HEK293T (cell line): ENCODE data around the gene CPB1.

Experiments
- CTCF ChIA-PET: fragments of 350-600 bp; formaldehyde crosslinking; extraction: SDS; loops from one replicate; lab custom pipeline; 2021; ENCODE audit warnings: antibody characterized with exemption, inconsistent platforms; lab: Yijun Ruan, JAX
- POLR2A ChIA-PET: fragments of 350-600 bp; formaldehyde crosslinking; extraction: SDS; loops from one replicate; lab custom pipeline; 2020; ENCODE audit warnings: antibody characterized with exemption, inconsistent platforms; lab: Yijun Ruan, JAX
- DNase-seq: peaks from one replicate; pipeline ENCODE4 v3.0.0; 2012; ENCODE audit warnings: mixed read lengths; ENCODE audit errors: extremely low spot score
- ARNT ChIP-seq: fragments of 450-650 bp; IDR thresholded peaks from 2 replicates; pipeline ENCODE4 v1.6.1; 2017; ENCODE audit warnings: mild to moderate bottlenecking
- BHLHE40 ChIP-seq: fragments of 450-650 bp; IDR thresholded peaks from 2 replicates; pipeline ENCODE4 v1.6.1; 2016; ENCODE audit warnings: mild to moderate bottlenecking, moderate library complexity, borderline replicate concordance
- CTBP1 ChIP-seq: fragments of 450-650 bp; IDR thresholded peaks from 2 replicates; pipeline ENCODE4 v1.6.1; 2016; ENCODE audit warnings: borderline replicate concordance
- ELF4 ChIP-seq: fragments of 450-650 bp; IDR thresholded peaks from 2 replicates; pipeline ENCODE4 v1.6.1; 2017; ENCODE audit warnings: antibody characterized with exemption
- FOXK2 ChIP-seq: fragments of 450-650 bp; IDR thresholded peaks from 2 replicates; pipeline ENCODE4 v1.6.1; 2016; ENCODE audit warnings: mild to moderate bottlenecking
- FOXM1 ChIP-seq: fragments of 450-650 bp; IDR thresholded peaks from 2 replicates; pipeline ENCODE4 v1.6.1; 2017; ENCODE audit warnings: mild to moderate bottlenecking, borderline replicate concordance
- L3MBTL2 ChIP-seq: fragments of 450-650 bp; conservative IDR thresholded peaks from 2 replicates; pipeline ENCODE4 v1.6.1; 2016; ENCODE audit warnings: mild to moderate bottlenecking
- LEF1 ChIP-seq: fragments of 450-650 bp; IDR thresholded peaks from 2 replicates; pipeline ENCODE4 v1.6.1; 2017; ENCODE audit warnings: mild to moderate bottlenecking, borderline replicate concordance
- NFRKB ChIP-seq: fragments of 450-650 bp; IDR thresholded peaks from 2 replicates; pipeline ENCODE4 v1.6.1; 2016; ENCODE audit warnings: mild to moderate bottlenecking, moderate library complexity
- SP1 ChIP-seq: fragments of 450-650 bp; IDR thresholded peaks from 2 replicates; pipeline ENCODE4 v1.6.1; 2017
- SUZ12 ChIP-seq: fragments of 450-650 bp; IDR thresholded peaks from 2 replicates; pipeline ENCODE4 v1.6.1; 2016; ENCODE audit warnings: mild to moderate bottlenecking
- TARDBP ChIP-seq: fragments of 450-650 bp; IDR thresholded peaks from 2 replicates; pipeline ENCODE4 v1.6.1; 2016
- ZNF384 ChIP-seq: fragments of 450-650 bp; IDR thresholded peaks from 2 replicates; pipeline ENCODE4 v1.6.1; 2016
- TF ChIP-seq, protein P1 (sequence below): fragments of 450-650 bp; IDR thresholded peaks from 2 replicates; pipeline ENCODE4 v1.6.1; 2016

CPB1 gene

DNA sequence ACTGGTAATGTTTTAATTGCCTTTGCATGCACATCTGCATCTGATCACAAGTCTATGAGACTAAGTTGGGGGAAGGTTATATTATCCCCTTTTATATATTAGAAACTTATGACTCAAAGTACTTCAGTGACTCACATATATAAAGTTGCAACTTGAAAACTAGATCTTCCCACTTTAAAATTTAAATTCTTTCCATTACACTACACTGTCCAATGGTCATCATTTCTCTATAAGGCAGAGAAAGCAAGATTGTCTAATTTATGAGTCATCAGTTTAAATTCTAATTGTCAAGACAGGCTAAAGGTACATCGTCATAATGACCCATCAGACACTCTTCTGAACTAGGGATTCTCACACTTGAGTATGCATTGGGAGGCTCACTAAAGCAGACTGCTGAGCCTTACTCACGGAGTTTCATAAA, 75.4 kb downstream of the CPB1 start:
- TF ChIP-seq LEF1 (no peak), BHLHE40 (no peak), L3MBTL2 (no peak), FOXM1 (no peak), CTBP1 (no peak), NFRKB (no peak), TARDBP (no peak), ZNF384 (no peak), ELF4 (no peak), SUZ12 (no peak), ARNT (no peak), FOXK2 (no peak)
- TF ChIP-seq, protein P1, sequence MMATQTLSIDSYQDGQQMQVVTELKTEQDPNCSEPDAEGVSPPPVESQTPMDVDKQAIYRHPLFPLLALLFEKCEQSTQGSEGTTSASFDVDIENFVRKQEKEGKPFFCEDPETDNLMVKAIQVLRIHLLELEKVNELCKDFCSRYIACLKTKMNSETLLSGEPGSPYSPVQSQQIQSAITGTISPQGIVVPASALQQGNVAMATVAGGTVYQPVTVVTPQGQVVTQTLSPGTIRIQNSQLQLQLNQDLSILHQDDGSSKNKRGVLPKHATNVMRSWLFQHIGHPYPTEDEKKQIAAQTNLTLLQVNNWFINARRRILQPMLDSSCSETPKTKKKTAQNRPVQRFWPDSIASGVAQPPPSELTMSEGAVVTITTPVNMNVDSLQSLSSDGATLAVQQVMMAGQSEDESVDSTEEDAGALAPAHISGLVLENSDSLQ = no peak
- POLR2A ChIA-PET = no interaction called here
- no peak for DNase-seq
- CTCF ChIA-PET = no interaction called here

DNA sequence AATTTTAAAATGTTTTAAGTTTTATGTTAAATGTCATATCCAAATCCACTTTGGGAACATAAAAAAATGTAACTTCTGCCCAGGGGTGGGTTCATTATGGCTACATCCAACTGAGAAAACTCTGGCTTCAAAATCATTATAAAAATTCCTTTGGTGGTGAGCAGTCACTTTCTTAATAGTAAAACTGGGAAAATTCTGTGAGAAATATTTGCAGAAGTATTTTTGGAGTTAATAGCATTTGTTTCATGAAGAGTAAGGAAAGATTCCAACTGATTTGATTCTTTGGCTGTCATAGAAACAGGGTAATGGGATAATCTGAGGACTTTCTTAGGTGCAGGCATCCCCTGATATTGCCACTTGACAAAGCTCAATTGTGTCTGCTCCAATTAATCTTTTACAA, 76.3 kb downstream of the CPB1 start:
- POLR2A ChIA-PET = no interaction called here

DNA sequence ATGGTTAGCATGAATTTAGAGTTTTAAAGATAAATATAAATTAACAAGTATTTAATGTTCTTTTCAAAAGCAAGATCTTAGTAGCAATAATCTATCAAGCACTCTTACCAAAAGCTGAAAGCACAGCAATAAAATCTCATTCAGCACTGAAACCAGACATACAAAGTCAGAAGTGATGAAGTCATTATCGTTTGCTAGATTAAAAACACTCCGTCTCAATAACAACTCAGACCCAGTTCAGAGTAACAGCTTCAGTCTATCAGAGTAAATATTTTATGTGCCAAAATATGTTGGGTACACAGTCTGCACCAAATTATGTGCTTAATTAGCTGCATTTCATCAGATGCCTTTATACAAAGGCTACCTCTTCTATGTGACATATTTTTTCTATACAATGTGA, 79.1 kb downstream of the CPB1 start:
- ChIA-PET CTCF (no interaction called here), POLR2A (no interaction called here)

More for the DNA sequence above, 76.3 kb downstream of the CPB1 start:
- TF ChIP-seq FOXM1 (no peak), SP1 (no peak), ARNT (no peak), ELF4 (no peak), TARDBP (no peak)
- no peak for DNase-seq
- CTCF ChIA-PET = no interaction called here

More for the DNA sequence above, 79.1 kb downstream of the CPB1 start:
- TF ChIP-seq SP1 = no peak
- TF ChIP-seq FOXM1 = no peak
- no peak for TF ChIP-seq CTBP1
- DNase-seq = no peak
